Measurements from ENCODE around the gene C21orf91. TPM values are rescaled to one million over a fixed set of nuclear protein-coding genes. Genes with fewer than 3 reads are reported as not detected.
A peak's percentile ranks its signal among the peaks of the same experiment; 100 is the strongest.

C21orf91 gene
- total RNA-seq, 2 experiments from 2014 or later = 32.5 to 32.6 TPM

GRCh38 chr21:17782051-17782450 lies 37.1 kb downstream of the C21orf91 start:
- DNase-seq (no peak), ATAC-seq (no peak)
- Mint-ChIP-seq H3K4me1 (ENCODE audit: low read depth) (peaks cover 92% of the 10 kb centered on the region), H3K27ac (peak overlapping the region; percentile 100), H3K27me3 (no peaks in the 10 kb centered on the region), H3K36me3 (ENCODE audit: low read depth) (peaks cover 50% of the 10 kb centered on the region), H3K4me3 (no peak overlapping the region), H3K9me3 (peaks cover 8% of the 10 kb centered on the region)
- ChIA-PET POLR2A (interaction anchor here (0.9 to 5.2 kb wide), 3 partner anchors 13 to 70 kb away, joined by 3 to 36 read pairs (median 16); partner anchors contain the start of gene C21orf91), CTCF (interaction anchor here (0.9 to 2.8 kb wide), 6 partner anchors 9 to 103 kb away, joined by 3 to 13 read pairs (median 6); partner anchors contain the start of gene C21orf91)
- TF ChIP-seq CTCF (IDR thresholded peaks at IDR 0.05) = no peak
- intact Hi-C loops (cut with micrococcal nuclease) = loop anchor here (5.0 to 10.0 kb wide), 4 partner anchors 35 to 167 kb away; partner anchors contain the start of genes BTG3 and C21orf91

GRCh38 chr21:17781524-17781923 lies 37.6 kb downstream of the C21orf91 start:
- DNase-seq (no peak), ATAC-seq (no peak)
- H3K27me3 Mint-ChIP-seq = no peaks in the 10 kb centered on the region
- peaks cover 92% of the 10 kb centered on the region for H3K4me1 Mint-ChIP-seq (ENCODE audit: low read depth)
- H3K27ac Mint-ChIP-seq = peak overlapping the region; percentile 100
- POLR2A ChIA-PET = interaction anchor here (0.9 to 5.2 kb wide), 4 partner anchors 14 to 38 kb away, joined by 3 to 36 read pairs (median 10); partner anchors contain the start of gene C21orf91
- peak overlapping the region; percentile 28 for H3K4me3 Mint-ChIP-seq
- H3K36me3 Mint-ChIP-seq (ENCODE audit: low read depth) = peaks cover 44% of the 10 kb centered on the region
- H3K9me3 Mint-ChIP-seq = peaks cover 8% of the 10 kb centered on the region
- intact Hi-C loops (cut with micrococcal nuclease) = loop anchor here (5.0 to 10.0 kb wide), 4 partner anchors 36 to 167 kb away; partner anchors contain the start of genes BTG3 and C21orf91
- TF ChIP-seq CTCF (IDR thresholded peaks at IDR 0.05) = no peak
- CTCF ChIA-PET = interaction anchor here (0.9 to 2.8 kb wide), 9 partner anchors 10 to 131 kb away, joined by 3 to 13 read pairs (median 5); partner anchors contain the start of gene C21orf91

GRCh38 chr21:17780539-17780938 lies 38.6 kb downstream of the C21orf91 start:
- no peak for TF ChIP-seq CTCF (IDR thresholded peaks at IDR 0.05)
- ChIA-PET POLR2A (interaction anchor here (0.9 to 5.2 kb wide), 3 partner anchors 15 to 39 kb away, joined by 3 to 36 read pairs (median 4); partner anchors contain the start of gene C21orf91), CTCF (interaction anchor here (1.0 to 2.8 kb wide), 7 partner anchors 11 to 132 kb away, joined by 3 to 13 read pairs (median 5); partner anchors contain the start of gene C21orf91)
- H3K4me3 Mint-ChIP-seq = peak overlapping the region; percentile 28
- H3K36me3 Mint-ChIP-seq (ENCODE audit: low read depth) = peaks cover 34% of the 10 kb centered on the region
- DNase-seq (peak; percentile 70), ATAC-seq (peak; percentile 24)
- intact Hi-C loops (cut with micrococcal nuclease) = loop anchor here (5.0 to 10.0 kb wide), 4 partner anchors 37 to 166 kb away; partner anchors contain the start of genes BTG3 and C21orf91
- peaks cover 2% of the 10 kb centered on the region for H3K9me3 Mint-ChIP-seq
- H3K27ac Mint-ChIP-seq = peak overlapping the region; percentile 85
- peaks cover 92% of the 10 kb centered on the region for H3K4me1 Mint-ChIP-seq (ENCODE audit: low read depth)
- no peaks in the 10 kb centered on the region for H3K27me3 Mint-ChIP-seq

DNA sequence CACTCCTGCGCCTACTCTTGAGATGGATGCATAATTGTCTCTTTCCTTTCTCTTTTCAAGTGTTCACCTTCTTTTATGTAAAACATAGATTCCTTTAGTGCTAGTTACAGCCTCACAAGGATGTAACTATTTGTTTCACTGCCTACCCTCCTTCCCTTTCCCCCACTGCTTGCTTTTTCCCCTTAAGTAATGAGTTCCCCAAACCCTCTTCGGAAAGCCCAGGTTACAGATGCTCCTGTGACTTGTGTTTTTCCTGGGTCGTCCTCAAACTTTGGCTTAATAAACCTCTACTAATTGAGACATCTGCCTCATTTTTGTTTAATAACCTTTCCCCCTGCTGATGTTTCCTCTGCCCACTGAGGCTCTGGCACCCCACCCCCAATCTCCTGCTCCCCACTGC lies 39.2 kb downstream of the C21orf91 start:
- POLR2A ChIA-PET = interaction anchor here (5.2 kb wide), 1 partner anchor 39 kb away, joined by 36 read pairs; the partner anchor contains the start of gene C21orf91
- no peak overlapping the region for H3K4me3 Mint-ChIP-seq

More for the DNA sequence above, 39.2 kb downstream of the C21orf91 start:
- no peak for DNase-seq
- no peak for TF ChIP-seq CTCF (IDR thresholded peaks at IDR 0.05)
- no peaks in the 10 kb centered on the region for H3K27me3 Mint-ChIP-seq
- no peak for ATAC-seq
- peak overlapping the region; percentile 85 for H3K27ac Mint-ChIP-seq
- H3K36me3 Mint-ChIP-seq (ENCODE audit: low read depth) = peaks cover 30% of the 10 kb centered on the region
- peaks cover 91% of the 10 kb centered on the region for H3K4me1 Mint-ChIP-seq (ENCODE audit: low read depth)
- intact Hi-C loops (cut with micrococcal nuclease) = loop anchor here (5.0 to 10.0 kb wide), 5 partner anchors 37 to 165 kb away; partner anchors contain the start of genes BTG3 and C21orf91
- CTCF ChIA-PET = interaction anchor here (0.7 to 2.8 kb wide), 3 partner anchors 32 to 91 kb away, joined by 3 to 10 read pairs (median 3); partner anchors contain the start of gene C21orf91
- H3K9me3 Mint-ChIP-seq = no peaks in the 10 kb centered on the region
